Trophoblast cell (in vitro differentiated cells and primary cell): ENCODE results near the gene MNT.
A peak's percentile ranks its signal among the peaks of the same experiment; 100 is the strongest.

Experiments used
- DNase-seq, 2 donors: peaks; one replicate each; pipeline ENCODE4 v3.0.0-alpha.2; 2016
- H2AFZ ChIP-seq: 2 replicates; pipeline ENCODE4 v1.6.1; 2013; ENCODE audit warnings: low read length, moderate library complexity, mild to moderate bottlenecking; ENCODE audit not compliant: insufficient read depth, poor library complexity
- H2AK5ac ChIP-seq: 2 replicates; pipeline ENCODE4 v1.6.1; 2013; ENCODE audit warnings: mild to moderate bottlenecking, low read length
- H2BK120ac ChIP-seq: 2 replicates; pipeline ENCODE4 v1.6.1; 2013; ENCODE audit warnings: low read length, mild to moderate bottlenecking, moderate library complexity; ENCODE audit not compliant: insufficient read depth, poor library complexity
- H2BK12ac ChIP-seq: 2 replicates; pipeline ENCODE4 v1.6.1; 2013; ENCODE audit warnings: mild to moderate bottlenecking, low read length, moderate library complexity
- H2BK5ac ChIP-seq: 2 replicates; pipeline ENCODE4 v1.6.1; 2013; ENCODE audit warnings: low read length, low read depth, moderate library complexity, mild to moderate bottlenecking; ENCODE audit not compliant: poor library complexity
- H3K14ac ChIP-seq: 2 replicates; pipeline ENCODE4 v1.6.1; 2013; ENCODE audit warnings: mild to moderate bottlenecking, low read length
- H3K18ac ChIP-seq: 2 replicates; pipeline ENCODE4 v1.6.1; 2013; ENCODE audit warnings: mild to moderate bottlenecking, low read length
- H3K23ac ChIP-seq: 2 replicates; pipeline ENCODE4 v1.6.1; 2013; ENCODE audit warnings: low read length
- H3K27ac ChIP-seq: 2 replicates; pipeline ENCODE4 v1.5.1; 2013; ENCODE audit warnings: low read depth, mild to moderate bottlenecking, inconsistent platforms, low read length, moderate library complexity
- H3K27me3 ChIP-seq: 2 replicates; pipeline ENCODE4 v1.6.1; 2013; ENCODE audit warnings: inconsistent platforms, mild to moderate bottlenecking, low read length, moderate library complexity; ENCODE audit not compliant: insufficient read depth
- H3K36me3 ChIP-seq, 2 experiments: 1 replicate in 1 of 2; 2 replicates in 1 of 2; pipeline ENCODE4 v1.6.1; 2013; ENCODE audit warnings: low read length in 2 of 2, mild to moderate bottlenecking in 2 of 2, moderate library complexity in 1 of 2; ENCODE audit not compliant: insufficient read depth in 2 of 2, control insufficient read depth in 1 of 2
- H3K4ac ChIP-seq: 2 replicates; pipeline ENCODE4 v1.6.1; 2013; ENCODE audit warnings: low read depth, mild to moderate bottlenecking, low read length, moderate library complexity
- H3K4me1 ChIP-seq, 2 experiments: 1 replicate in 1 of 2; 2 replicates in 1 of 2; pipeline ENCODE4 v1.6.1; 2013; ENCODE audit warnings: low read length in 2 of 2, mild to moderate bottlenecking in 2 of 2, moderate library complexity in 1 of 2; ENCODE audit not compliant: insufficient read depth in 2 of 2, control insufficient read depth in 1 of 2
- H3K4me2 ChIP-seq: 2 replicates; pipeline ENCODE4 v1.6.1; 2013; ENCODE audit warnings: inconsistent platforms, mild to moderate bottlenecking, low read length, moderate library complexity
- H3K4me3 ChIP-seq: 2 replicates; pipeline ENCODE4 v1.5.1; 2013; ENCODE audit warnings: mild to moderate bottlenecking, low read depth, low read length, inconsistent platforms
- H3K79me1 ChIP-seq: one replicate; pipeline ENCODE4 v1.6.1; 2013; ENCODE audit warnings: low read length
- H3K79me2 ChIP-seq: 2 replicates; pipeline ENCODE4 v1.6.1; 2013; ENCODE audit warnings: low read length, mild to moderate bottlenecking; ENCODE audit not compliant: control insufficient read depth, insufficient read depth, poor library complexity
- H3K9ac ChIP-seq: 2 replicates; pipeline ENCODE4 v1.6.1; 2013; ENCODE audit warnings: mild to moderate bottlenecking, low read length
- H3K9me3 ChIP-seq: 2 replicates; pipeline ENCODE4 v1.6.1; 2013; ENCODE audit warnings: low read depth, mild to moderate bottlenecking, control low read depth, inconsistent platforms, low read length; ENCODE audit not compliant: insufficient read depth
- H4K12ac ChIP-seq: 2 replicates; pipeline ENCODE4 v1.6.1; 2013; ENCODE audit warnings: low read depth, mild to moderate bottlenecking, low read length, moderate library complexity
- H4K8ac ChIP-seq: 2 replicates; pipeline ENCODE4 v1.6.1; 2013; ENCODE audit warnings: low read depth, mild to moderate bottlenecking, low read length, moderate library complexity
- H4K91ac ChIP-seq: one replicate; pipeline ENCODE4 v1.6.1; 2013; ENCODE audit warnings: low read depth, mild to moderate bottlenecking, low read length, moderate library complexity
- WGBS: extraction: QIAGEN DNeasy Blood & Tissue Kit; methylation state at CpG from one replicate; pipeline ENCODE4 v1.1.7; 2013; ENCODE audit warnings: missing lambda C conversion rate; ENCODE audit not compliant: insufficient read length, insufficient coverage; ENCODE audit errors: extremely low coverage; 5-methylcytosine and 5-hydroxymethylcytosine counted together

MNT gene

DNA sequence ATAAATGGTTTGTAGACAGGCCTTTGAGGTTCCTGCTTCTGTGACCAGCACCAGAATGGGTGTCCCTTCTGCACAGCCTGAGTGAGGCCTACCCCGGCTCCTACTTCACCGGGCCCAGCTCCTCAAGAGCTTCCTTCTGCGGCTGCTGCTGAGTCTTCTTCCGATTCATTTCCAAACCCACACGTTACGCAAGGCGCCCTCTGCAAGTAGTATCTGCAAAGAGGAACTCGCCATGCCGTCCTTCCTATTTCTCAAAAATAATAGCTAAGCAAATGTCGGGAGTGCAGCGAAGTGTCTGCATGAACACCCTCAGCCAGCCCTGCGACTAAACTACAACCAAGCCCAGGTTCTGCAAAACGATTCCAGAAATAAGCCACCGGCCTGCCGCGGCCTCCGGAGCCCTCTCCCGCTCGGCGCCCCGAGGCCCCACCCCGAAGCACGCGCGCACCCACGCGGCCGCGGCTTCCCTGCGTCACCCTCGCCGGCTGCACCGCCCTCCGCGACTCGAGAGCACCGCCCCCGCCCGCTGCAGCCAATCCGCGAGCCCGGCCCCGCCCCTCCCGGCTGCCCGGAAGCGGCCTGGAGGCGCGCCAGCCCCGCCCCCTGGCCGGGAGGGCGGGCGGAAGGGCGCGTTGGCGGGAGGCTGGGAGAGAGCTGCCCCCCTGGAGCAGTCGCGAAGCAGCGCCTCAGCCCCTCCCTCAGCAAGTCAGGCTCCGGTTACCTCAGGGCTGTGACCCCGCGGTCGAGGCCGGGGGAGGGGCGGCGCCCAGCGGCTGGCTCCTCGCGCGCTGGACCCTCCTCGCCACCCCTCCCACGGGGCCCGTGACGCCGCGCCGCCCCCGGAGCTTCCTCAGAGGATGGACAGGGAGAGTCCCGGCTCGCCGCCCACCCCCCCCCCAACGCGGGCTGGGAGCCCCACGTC is 8.3 kb downstream of the MNT start:
- peaks cover 32% of the 10 kb centered on the region for H3K79me1 ChIP-seq
- H2BK5ac ChIP-seq = peak overlapping the region; percentile 73
- H3K23ac ChIP-seq = no peak overlapping the region
- H3K4me1 ChIP-seq = peaks cover 29% of the 10 kb centered on the region in 2 experiments
- peak overlapping the region; percentile 76 for H3K4me3 ChIP-seq
- no peaks in the 10 kb centered on the region for H3K27me3 ChIP-seq
- no CpG with 5 or more reads among the region's 83 CpGs for WGBS
- H3K14ac ChIP-seq = peak overlapping the region; percentile 46
- peak overlapping the region; percentile 36 for H3K9ac ChIP-seq
- H3K36me3 ChIP-seq = peaks cover 9 to 16% of the 10 kb centered on the region in 2 experiments
- H3K4ac ChIP-seq = peak overlapping the region; percentile 14
- DNase-seq = peak; percentile 94 to 97
- H4K91ac ChIP-seq = peak overlapping the region; percentile 99
- H4K12ac ChIP-seq = peak overlapping the region; percentile 31
- H2AFZ ChIP-seq = peak overlapping the region; percentile 23
- no peak overlapping the region for H2BK12ac ChIP-seq
- peak overlapping the region; percentile 96 for H3K27ac ChIP-seq
- H2BK120ac ChIP-seq = peak overlapping the region; percentile 18
- peak overlapping the region; percentile 38 for H2AK5ac ChIP-seq
- H3K4me2 ChIP-seq = peak overlapping the region; percentile 99
- peak overlapping the region; percentile 16 for H3K18ac ChIP-seq
- H3K9me3 ChIP-seq = no peaks in the 10 kb centered on the region
- H3K79me2 ChIP-seq = peaks cover 13% of the 10 kb centered on the region
- H4K8ac ChIP-seq = peak overlapping the region; percentile 70

GRCh38 chr17:2391597-2392251 is 9.1 kb downstream of the MNT start:
- Histone ChIP-seq H3K4me2 (peak overlapping the region; percentile 96), H2BK120ac (no peak overlapping the region), H3K79me2 (peaks cover 13% of the 10 kb centered on the region), H3K14ac (no peak overlapping the region), H4K8ac (no peak overlapping the region), H3K9me3 (no peaks in the 10 kb centered on the region), H4K12ac (peak overlapping the region; percentile 28), H3K27me3 (no peaks in the 10 kb centered on the region), H3K18ac (peak overlapping the region; percentile 16), H2BK5ac (no peak overlapping the region), H2AFZ (no peak overlapping the region), H3K9ac (no peak overlapping the region), H3K27ac (no peak overlapping the region), H3K4me1 (peaks cover 23 to 24% of the 10 kb centered on the region in 2 experiments), H3K79me1 (peaks cover 27% of the 10 kb centered on the region), H3K36me3 (peaks cover 17 to 24% of the 10 kb centered on the region in 2 experiments), H3K23ac (no peak overlapping the region), H2BK12ac (peak overlapping the region; percentile 37), H3K4ac (no peak overlapping the region), H4K91ac (no peak overlapping the region), H3K4me3 (no peak overlapping the region), H2AK5ac (peak overlapping the region; percentile 3)
- DNase-seq = no peak
- no CpG with 5 or more reads among the region's 18 CpGs for WGBS

GRCh38 chr17:2390199-2390836 is 10.5 kb downstream of the MNT start:
- Histone ChIP-seq H3K36me3 (peaks cover 21 to 32% of the 10 kb centered on the region in 2 experiments), H2AK5ac (no peak overlapping the region), H3K9me3 (no peaks in the 10 kb centered on the region), H3K9ac (no peak overlapping the region), H3K14ac (no peak overlapping the region), H3K27ac (no peak overlapping the region), H3K23ac (no peak overlapping the region), H3K18ac (no peak overlapping the region), H4K8ac (no peak overlapping the region), H3K27me3 (no peaks in the 10 kb centered on the region), H3K4me1 (peaks cover 19 to 20% of the 10 kb centered on the region in 2 experiments), H2AFZ (no peak overlapping the region), H2BK120ac (no peak overlapping the region), H2BK5ac (no peak overlapping the region), H3K4me2 (no peak overlapping the region), H3K4me3 (no peak overlapping the region), H4K12ac (no peak overlapping the region), H3K79me2 (peaks cover 7% of the 10 kb centered on the region), H4K91ac (no peak overlapping the region), H3K4ac (no peak overlapping the region), H2BK12ac (no peak overlapping the region), H3K79me1 (peaks cover 18% of the 10 kb centered on the region)
- no CpG with 5 or more reads among the region's 12 CpGs for WGBS
- DNase-seq = no peak

GRCh38 chr17:2388683-2389055 is 12.2 kb downstream of the MNT start:
- Histone ChIP-seq H3K14ac (no peak overlapping the region), H4K91ac (no peak overlapping the region), H2BK5ac (no peak overlapping the region), H2BK120ac (no peak overlapping the region), H2BK12ac (no peak overlapping the region), H3K4me2 (no peak overlapping the region), H2AFZ (no peak overlapping the region), H3K79me2 (peaks cover 7% of the 10 kb centered on the region), H3K4me3 (no peak overlapping the region), H3K27me3 (no peaks in the 10 kb centered on the region), H3K9ac (no peak overlapping the region), H3K4ac (no peak overlapping the region), H3K23ac (no peak overlapping the region), H3K9me3 (no peaks in the 10 kb centered on the region), H3K18ac (no peak overlapping the region), H3K4me1 (peaks cover 21 to 25% of the 10 kb centered on the region in 2 experiments), H4K8ac (no peak overlapping the region), H3K36me3 (peaks cover 21 to 32% of the 10 kb centered on the region in 2 experiments), H2AK5ac (no peak overlapping the region), H3K27ac (no peak overlapping the region), H4K12ac (no peak overlapping the region), H3K79me1 (peaks cover 19% of the 10 kb centered on the region)
- no CpG with 5 or more reads among the region's 15 CpGs for WGBS
- DNase-seq = no peak
